HFFc6 (cell line): ENCODE results near the gene INHBB. TPM values are rescaled to one million over a fixed set of nuclear protein-coding genes. Genes with fewer than 3 reads are reported as not detected.

ENCODE experiments used
- DNase-seq: peaks from one replicate; pipeline ENCODE4 v3.0.0-alpha.2; 2018
- H3K27ac Mint-ChIP-seq: 2 replicates; pipeline ENCODE4 v1.8.0; 2020; ENCODE audit warnings: mild to moderate bottlenecking, mixed read lengths
- H3K27me3 Mint-ChIP-seq: 2 replicates; pipeline ENCODE4 v1.8.0; 2021; ENCODE audit warnings: mild to moderate bottlenecking, moderate library complexity, mixed read lengths; ENCODE audit not compliant: insufficient read depth
- H3K36me3 Mint-ChIP-seq: 2 replicates; pipeline ENCODE4 v1.8.0; 2021; ENCODE audit warnings: low read depth, mixed read lengths
- H3K4me1 Mint-ChIP-seq: 2 replicates; pipeline ENCODE4 v1.8.0; 2020; ENCODE audit warnings: low read depth, mixed read lengths
- H3K4me3 Mint-ChIP-seq: 2 replicates; pipeline ENCODE4 v1.8.0; 2020; ENCODE audit warnings: mild to moderate bottlenecking, moderate library complexity, mixed read lengths
- H3K9me3 Mint-ChIP-seq: 2 replicates; pipeline ENCODE4 v1.8.0; 2020; ENCODE audit warnings: mild to moderate bottlenecking, mixed read lengths
- CTCF ChIP-seq: fragments of 200-600 bp; sonication (generic); IDR thresholded peaks from 2 replicates; pipeline ENCODE4 v1.5.0; 2021; ENCODE audit warnings: antibody characterized with exemption, mild to moderate bottlenecking
- total RNA-seq, 6 experiments: library from RNA; stranded (reverse); fragmentation: NEBNext Ultra II Directional; extraction: Animal tissue kit (Norgen Biotek cat#: 25700); gene quantifications; 2 replicates in 1 of 6; 3 replicates in 5 of 6; pipeline ENCODE4 v1.2.3, GENCODE V29; 2021

Gene INHBB
- total RNA-seq, 6 experiments from 2014 or later: 0.47 to 1.6 (median 1.1) TPM

DNA sequence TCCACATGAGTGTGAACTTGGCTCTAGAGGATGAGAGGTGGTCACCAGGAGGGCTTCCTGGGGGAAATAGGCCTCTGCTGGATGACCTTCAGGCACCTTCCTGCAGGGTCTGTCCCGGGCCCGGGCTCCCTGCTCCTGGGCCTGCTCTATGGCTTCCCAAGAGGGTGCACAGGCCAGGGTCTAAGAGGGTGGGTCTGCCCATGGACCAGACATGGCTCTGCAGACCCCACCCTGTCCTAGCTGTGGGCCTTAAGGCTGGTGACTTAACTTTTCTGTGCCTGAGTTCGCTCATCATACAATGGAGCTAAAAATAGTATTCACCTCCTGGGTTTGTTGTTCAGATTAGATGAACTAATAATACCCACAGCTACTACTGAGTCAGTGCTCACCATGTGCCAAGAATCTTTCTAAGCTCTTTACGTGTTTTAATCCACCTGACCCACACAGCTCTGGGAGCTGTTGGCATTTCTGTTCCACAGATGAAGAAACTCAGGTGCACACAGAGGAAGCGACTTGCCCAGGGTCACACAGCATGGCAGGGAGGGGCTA, 14.4 kb downstream of the INHBB start:
- TF ChIP-seq CTCF: no peak
- H3K36me3 Mint-ChIP-seq: no peaks in the 10 kb centered on the region
- DNase-seq: peak; percentile 32
- peaks cover 16% of the 10 kb centered on the region for H3K27me3 Mint-ChIP-seq
- H3K27ac Mint-ChIP-seq: no peak overlapping the region
- H3K9me3 Mint-ChIP-seq: no peaks in the 10 kb centered on the region
- peaks cover 10% of the 10 kb centered on the region for H3K4me1 Mint-ChIP-seq
- H3K4me3 Mint-ChIP-seq: no peak overlapping the region

DNA sequence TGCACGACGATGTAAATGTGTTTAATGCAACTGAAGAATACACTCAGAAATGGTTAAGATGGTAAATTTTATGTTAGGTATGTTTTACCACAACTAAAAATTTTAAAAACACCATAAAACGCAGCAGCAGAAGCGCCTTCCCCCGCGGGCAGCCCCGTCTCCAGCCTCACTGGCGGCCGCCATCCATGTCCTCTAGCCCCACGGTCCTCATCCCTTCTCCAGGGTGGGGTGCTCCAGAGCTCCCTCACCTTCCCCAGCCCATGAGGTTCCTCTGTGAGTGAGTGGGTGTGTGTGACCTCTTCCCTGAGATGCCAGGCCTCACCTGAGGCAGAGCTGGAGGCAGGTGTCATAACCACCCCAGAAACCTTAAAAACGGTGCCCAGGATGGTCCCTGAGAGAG, 17.0 kb downstream of the INHBB start:
- Mint-ChIP-seq H3K27ac (no peak overlapping the region), H3K27me3 (peaks cover 13% of the 10 kb centered on the region), H3K9me3 (no peaks in the 10 kb centered on the region), H3K36me3 (no peaks in the 10 kb centered on the region), H3K4me1 (peaks cover 25% of the 10 kb centered on the region), H3K4me3 (no peak overlapping the region)
- DNase-seq: no peak
- TF ChIP-seq CTCF: no peak

- Mint-ChIP-seq H3K27me3 (peaks cover 5% of the 10 kb centered on the region), H3K36me3 (no peaks in the 10 kb centered on the region), H3K4me3 (no peak overlapping the region), H3K9me3 (no peaks in the 10 kb centered on the region), H3K4me1 (peaks cover 32% of the 10 kb centered on the region), H3K27ac (no peak overlapping the region)
- TF ChIP-seq CTCF: no peak
- no peak for DNase-seq
These were observed 19.4 kb downstream of the INHBB start for GRCh38 chr2:120365236-120365793.

- Mint-ChIP-seq H3K9me3 (no peaks in the 10 kb centered on the region), H3K27me3 (peaks cover 8% of the 10 kb centered on the region), H3K36me3 (no peaks in the 10 kb centered on the region), H3K27ac (no peak overlapping the region), H3K4me1 (peaks cover 26% of the 10 kb centered on the region), H3K4me3 (no peak overlapping the region)
- no peak for TF ChIP-seq CTCF
- no peak for DNase-seq
These were observed 20.8 kb downstream of the INHBB start for GRCh38 chr2:120366698-120367097.

GRCh38 chr2:120367221-120367620, 21.3 kb downstream of the INHBB start:
- Mint-ChIP-seq H3K27me3 (peaks cover 6% of the 10 kb centered on the region), H3K36me3 (no peaks in the 10 kb centered on the region), H3K27ac (no peak overlapping the region; the same call in none of the 2 replicates), H3K4me3 (no peak overlapping the region), H3K4me1 (peaks cover 26% of the 10 kb centered on the region), H3K9me3 (no peaks in the 10 kb centered on the region)
- DNase-seq: no peak
- no peak for TF ChIP-seq CTCF
